ENCODE data around the gene STK16. TPM values are rescaled to one million over a fixed set of nuclear protein-coding genes. Genes with fewer than 3 reads are reported as not detected.
"Not testable (repeated sequence)": the region's sequence is repeated elsewhere in the genome, so short reads cannot be mapped to it uniquely, and the experiment has no call there.

STK16 gene
- total RNA-seq (11.2 TPM), polyA plus RNA-seq (36.3 TPM)

- Histone ChIP-seq H3K36me3 (ENCODE audit: insufficient read depth) (no peaks in the 10 kb centered on the region), H3K4me3 (ENCODE audit: low read depth, low read length) (peak within 1 kb of the TSS; percentile 80), H3K4me1 (ENCODE audit: insufficient read depth) (no peaks in the 10 kb centered on the region), H3K27ac (ENCODE audit: low read depth) (peak within 1 kb of the TSS; percentile 95)
- under 1% methylated on average over 46 of the region's 46 CpGs for WGBS
- peak; percentile 75 for DNase-seq (ENCODE audit: extremely low spot score)
These were observed at the start of gene STK16, which contains the start of gene GLB1L for GRCh38 chr2:219245148-219245898. Gene STK16 (plus strand): TSS chr2:219245479. CDS start chr2:219246000, 521 bp downstream. Gene GLB1L (minus strand): TSS chr2:219245444. CDS start chr2:219243573, 1,871 bp downstream.

GRCh38 chr2:219197388-219197787 lies 47.9 kb upstream of the STK16 start:
- WGBS: 88% methylated on average over 1 of the region's 1 CpG
- H3K36me3 ChIP-seq (ENCODE audit: insufficient read depth): no peaks in the 10 kb centered on the region
- H3K4me3 ChIP-seq (ENCODE audit: low read depth, low read length): no peak overlapping the region
- no peaks in the 10 kb centered on the region for H3K4me1 ChIP-seq (ENCODE audit: insufficient read depth)
- DNase-seq (ENCODE audit: extremely low spot score): no peak
- no peak overlapping the region for H3K27ac ChIP-seq (ENCODE audit: low read depth)

- Histone ChIP-seq H3K36me3 (ENCODE audit: insufficient read depth) (no peaks in the 10 kb centered on the region), H3K4me1 (ENCODE audit: insufficient read depth) (no peaks in the 10 kb centered on the region), H3K27ac (ENCODE audit: low read depth) (no peak overlapping the region), H3K4me3 (ENCODE audit: low read depth, low read length) (no peak overlapping the region)
- WGBS: 79% methylated on average over 5 of the region's 5 CpGs
- no peak for DNase-seq (ENCODE audit: extremely low spot score)
These were observed 46.3 kb upstream of the STK16 start for GRCh38 chr2:219198974-219199373.

- no peaks in the 10 kb centered on the region for H3K36me3 ChIP-seq (ENCODE audit: insufficient read depth)
- WGBS: 83% methylated on average over 12 of the region's 12 CpGs
- DNase-seq (ENCODE audit: extremely low spot score): no peak
- no peak overlapping the region for H3K4me3 ChIP-seq (ENCODE audit: low read depth, low read length)
- H3K4me1 ChIP-seq (ENCODE audit: insufficient read depth): no peaks in the 10 kb centered on the region
- H3K27ac ChIP-seq (ENCODE audit: low read depth): no peak overlapping the region
These were observed 45.6 kb upstream of the STK16 start for GRCh38 chr2:219199470-219200211.

GRCh38 chr2:219200502-219201326 lies 44.6 kb upstream of the STK16 start:
- DNase-seq (ENCODE audit: extremely low spot score); H3K4me3 ChIP-seq (ENCODE audit: low read depth, low read length); H3K4me1 ChIP-seq (ENCODE audit: insufficient read depth); H3K36me3 ChIP-seq (ENCODE audit: insufficient read depth); H3K27ac ChIP-seq (ENCODE audit: low read depth): not testable (repeated sequence)
- WGBS: 61% methylated on average over 24 of the region's 26 CpGs

- 89% methylated on average over 19 of the region's 21 CpGs for WGBS
- not testable (repeated sequence) for H3K27ac ChIP-seq (ENCODE audit: low read depth); H3K4me3 ChIP-seq (ENCODE audit: low read depth, low read length); H3K36me3 ChIP-seq (ENCODE audit: insufficient read depth); H3K4me1 ChIP-seq (ENCODE audit: insufficient read depth); DNase-seq (ENCODE audit: extremely low spot score)
These were observed 43.9 kb upstream of the STK16 start for GRCh38 chr2:219201331-219201730.

GRCh38 chr2:219204425-219205164 lies 40.7 kb upstream of the STK16 start:
- H3K4me3 ChIP-seq (ENCODE audit: low read depth, low read length): no peak overlapping the region
- 76% methylated on average over 7 of the region's 7 CpGs for WGBS
- H3K27ac ChIP-seq (ENCODE audit: low read depth): no peak overlapping the region
- H3K4me1 ChIP-seq (ENCODE audit: insufficient read depth): no peaks in the 10 kb centered on the region
- H3K36me3 ChIP-seq (ENCODE audit: insufficient read depth): peaks cover 2% of the 10 kb centered on the region
- DNase-seq (ENCODE audit: extremely low spot score): no peak

GRCh38 chr2:219205165-219205538 lies 40.1 kb upstream of the STK16 start:
- H3K4me1 ChIP-seq (ENCODE audit: insufficient read depth): no peaks in the 10 kb centered on the region
- no peak overlapping the region for H3K4me3 ChIP-seq (ENCODE audit: low read depth, low read length)
- H3K36me3 ChIP-seq (ENCODE audit: insufficient read depth): peaks cover 2% of the 10 kb centered on the region
- DNase-seq (ENCODE audit: extremely low spot score): no peak
- 78% methylated on average over 5 of the region's 5 CpGs for WGBS
- no peak overlapping the region for H3K27ac ChIP-seq (ENCODE audit: low read depth)

GRCh38 chr2:219205981-219206327 lies 39.3 kb upstream of the STK16 start:
- Histone ChIP-seq H3K4me1 (ENCODE audit: insufficient read depth) (no peaks in the 10 kb centered on the region), H3K27ac (ENCODE audit: low read depth) (peak overlapping the region; percentile 93), H3K4me3 (ENCODE audit: low read depth, low read length) (peak overlapping the region; percentile 60), H3K36me3 (ENCODE audit: insufficient read depth) (peaks cover 2% of the 10 kb centered on the region)
- 19% methylated on average over 7 of the region's 7 CpGs for WGBS
- no peak for DNase-seq (ENCODE audit: extremely low spot score)

GRCh38 chr2:219206328-219207133 lies 38.7 kb upstream of the STK16 start, which contains the start of gene ZFAND2B:
Gene ZFAND2B (plus strand): TSS chr2:219206782. CDS start chr2:219206988, 206 bp downstream.
- under 1% methylated on average over 76 of the region's 76 CpGs for WGBS
- no peaks in the 10 kb centered on the region for H3K4me1 ChIP-seq (ENCODE audit: insufficient read depth)
- H3K27ac ChIP-seq (ENCODE audit: low read depth): peak within 1 kb of the TSS; percentile 93
- peak within 1 kb of the TSS; percentile 60 for H3K4me3 ChIP-seq (ENCODE audit: low read depth, low read length)
- H3K36me3 ChIP-seq (ENCODE audit: insufficient read depth): peaks cover 2% of the 10 kb centered on the region
- peak; percentile 77 for DNase-seq (ENCODE audit: extremely low spot score)

- peak overlapping the region; percentile 90 for H3K27ac ChIP-seq (ENCODE audit: low read depth)
- H3K36me3 ChIP-seq (ENCODE audit: insufficient read depth): peaks cover 2% of the 10 kb centered on the region
- no peaks in the 10 kb centered on the region for H3K4me1 ChIP-seq (ENCODE audit: insufficient read depth)
- 9% methylated on average over 22 of the region's 22 CpGs for WGBS
- peak overlapping the region; percentile 60 for H3K4me3 ChIP-seq (ENCODE audit: low read depth, low read length)
- no peak for DNase-seq (ENCODE audit: extremely low spot score)
These were observed 38.0 kb upstream of the STK16 start for GRCh38 chr2:219207134-219207883.
